ENCODE results near the gene WDR91.

WDR91 gene

GRCh38 chr7:135161669-135162068 is 49.7 kb downstream of the WDR91 start:
- no peaks in the 10 kb centered on the region for H3K4me1 ChIP-seq (ENCODE audit: control insufficient read depth, insufficient read depth, low read length)
- H3K4me3 ChIP-seq (ENCODE audit: insufficient read depth, low read depth, low read length): no peak overlapping the region
- H3K36me3 ChIP-seq (ENCODE audit: control insufficient read depth, insufficient read depth, low read length): peaks cover 16% of the 10 kb centered on the region
- no peaks in the 10 kb centered on the region for H3K27me3 ChIP-seq (ENCODE audit: control insufficient read depth, insufficient read depth, low read length, poor library complexity, severe bottlenecking)
- WGBS, 2 experiments: 93 to 95% methylated on average over 6 of the region's 6 CpGs
- H3K9me3 ChIP-seq (ENCODE audit: control insufficient read depth, low read length): no peaks in the 10 kb centered on the region
- no peak overlapping the region for H3K27ac ChIP-seq (ENCODE audit: insufficient read depth, low read depth, low read length, poor library complexity, severe bottlenecking)

GRCh38 chr7:135160858-135161653 is 50.3 kb downstream of the WDR91 start:
- Histone ChIP-seq H3K27me3 (ENCODE audit: control insufficient read depth, insufficient read depth, low read length, poor library complexity, severe bottlenecking) (no peaks in the 10 kb centered on the region), H3K4me1 (ENCODE audit: control insufficient read depth, insufficient read depth, low read length) (no peaks in the 10 kb centered on the region), H3K27ac (ENCODE audit: insufficient read depth, low read depth, low read length, poor library complexity, severe bottlenecking) (no peak overlapping the region), H3K36me3 (ENCODE audit: control insufficient read depth, insufficient read depth, low read length) (peaks cover 10% of the 10 kb centered on the region), H3K9me3 (ENCODE audit: control insufficient read depth, low read length) (no peaks in the 10 kb centered on the region), H3K4me3 (ENCODE audit: insufficient read depth, low read depth, low read length) (no peak overlapping the region)
- 82 to 83% methylated on average over 9 of the region's 9 CpGs for WGBS, 2 experiments

- WGBS, 2 experiments: 92% methylated on average over 4 to 5 of the region's 5 CpGs
- Histone ChIP-seq H3K27me3 (ENCODE audit: control insufficient read depth, insufficient read depth, low read length, poor library complexity, severe bottlenecking) (no peaks in the 10 kb centered on the region), H3K4me3 (ENCODE audit: insufficient read depth, low read depth, low read length) (no peak overlapping the region), H3K9me3 (ENCODE audit: control insufficient read depth, low read length) (no peaks in the 10 kb centered on the region), H3K27ac (ENCODE audit: insufficient read depth, low read depth, low read length, poor library complexity, severe bottlenecking) (no peak overlapping the region), H3K36me3 (ENCODE audit: control insufficient read depth, insufficient read depth, low read length) (peaks cover 10% of the 10 kb centered on the region), H3K4me1 (ENCODE audit: control insufficient read depth, insufficient read depth, low read length) (no peaks in the 10 kb centered on the region)
Measured at GRCh38 chr7:135160098-135160857, 51.0 kb downstream of the WDR91 start.

GRCh38 chr7:135159359-135160085 is 51.8 kb downstream of the WDR91 start:
- WGBS, 2 experiments: 86 to 96% methylated on average over 1 to 2 of the region's 2 CpGs
- Histone ChIP-seq H3K4me3 (ENCODE audit: insufficient read depth, low read depth, low read length) (no peak overlapping the region), H3K27ac (ENCODE audit: insufficient read depth, low read depth, low read length, poor library complexity, severe bottlenecking) (no peak overlapping the region), H3K36me3 (ENCODE audit: control insufficient read depth, insufficient read depth, low read length) (peaks cover 6% of the 10 kb centered on the region), H3K27me3 (ENCODE audit: control insufficient read depth, insufficient read depth, low read length, poor library complexity, severe bottlenecking) (no peaks in the 10 kb centered on the region), H3K9me3 (ENCODE audit: control insufficient read depth, low read length) (no peaks in the 10 kb centered on the region), H3K4me1 (ENCODE audit: control insufficient read depth, insufficient read depth, low read length) (no peaks in the 10 kb centered on the region)

GRCh38 chr7:135158874-135159273 is 52.5 kb downstream of the WDR91 start:
- no peaks in the 10 kb centered on the region for H3K4me1 ChIP-seq (ENCODE audit: control insufficient read depth, insufficient read depth, low read length)
- H3K27me3 ChIP-seq (ENCODE audit: control insufficient read depth, insufficient read depth, low read length, poor library complexity, severe bottlenecking): no peaks in the 10 kb centered on the region
- no peak overlapping the region for H3K27ac ChIP-seq (ENCODE audit: insufficient read depth, low read depth, low read length, poor library complexity, severe bottlenecking)
- 89 to 92% methylated on average over 6 of the region's 6 CpGs for WGBS, 2 experiments
- H3K9me3 ChIP-seq (ENCODE audit: control insufficient read depth, low read length): no peaks in the 10 kb centered on the region
- no peak overlapping the region for H3K4me3 ChIP-seq (ENCODE audit: insufficient read depth, low read depth, low read length)
- no peaks in the 10 kb centered on the region for H3K36me3 ChIP-seq (ENCODE audit: control insufficient read depth, insufficient read depth, low read length)

GRCh38 chr7:135158141-135158655 is 53.1 kb downstream of the WDR91 start:
- no peaks in the 10 kb centered on the region for H3K27me3 ChIP-seq (ENCODE audit: control insufficient read depth, insufficient read depth, low read length, poor library complexity, severe bottlenecking)
- 95 to 100% methylated on average over 1 of the region's 1 CpG for WGBS, 2 experiments

GRCh38 chr7:135156290-135156689 is 55.0 kb downstream of the WDR91 start:
- Histone ChIP-seq H3K4me1 (ENCODE audit: control insufficient read depth, insufficient read depth, low read length) (no peaks in the 10 kb centered on the region), H3K9me3 (ENCODE audit: control insufficient read depth, low read length) (no peaks in the 10 kb centered on the region), H3K36me3 (ENCODE audit: control insufficient read depth, insufficient read depth, low read length) (no peaks in the 10 kb centered on the region), H3K27ac (ENCODE audit: insufficient read depth, low read depth, low read length, poor library complexity, severe bottlenecking) (no peak overlapping the region), H3K27me3 (ENCODE audit: control insufficient read depth, insufficient read depth, low read length, poor library complexity, severe bottlenecking) (no peaks in the 10 kb centered on the region), H3K4me3 (ENCODE audit: insufficient read depth, low read depth, low read length) (no peak overlapping the region)
- WGBS, 2 experiments: 80 to 82% methylated on average over 1 of the region's 1 CpG

More at GRCh38 chr7:135158141-135158655, 53.1 kb downstream of the WDR91 start:
- no peaks in the 10 kb centered on the region for H3K9me3 ChIP-seq (ENCODE audit: control insufficient read depth, low read length)
- H3K36me3 ChIP-seq (ENCODE audit: control insufficient read depth, insufficient read depth, low read length): no peaks in the 10 kb centered on the region
- H3K4me3 ChIP-seq (ENCODE audit: insufficient read depth, low read depth, low read length): no peak overlapping the region
- no peak overlapping the region for H3K27ac ChIP-seq (ENCODE audit: insufficient read depth, low read depth, low read length, poor library complexity, severe bottlenecking)
- H3K4me1 ChIP-seq (ENCODE audit: control insufficient read depth, insufficient read depth, low read length): no peaks in the 10 kb centered on the region

GRCh38 chr7:135154734-135155133 is 56.6 kb downstream of the WDR91 start:
- WGBS, 2 experiments: no CpG with 5 or more reads among the region's 1 CpG
- no peak overlapping the region for H3K27ac ChIP-seq (ENCODE audit: insufficient read depth, low read depth, low read length, poor library complexity, severe bottlenecking)
- H3K36me3 ChIP-seq (ENCODE audit: control insufficient read depth, insufficient read depth, low read length): no peaks in the 10 kb centered on the region
- H3K4me1 ChIP-seq (ENCODE audit: control insufficient read depth, insufficient read depth, low read length): no peaks in the 10 kb centered on the region
- H3K9me3 ChIP-seq (ENCODE audit: control insufficient read depth, low read length): no peaks in the 10 kb centered on the region
- no peaks in the 10 kb centered on the region for H3K27me3 ChIP-seq (ENCODE audit: control insufficient read depth, insufficient read depth, low read length, poor library complexity, severe bottlenecking)
- no peak overlapping the region for H3K4me3 ChIP-seq (ENCODE audit: insufficient read depth, low read depth, low read length)

GRCh38 chr7:135152442-135152841 is 58.9 kb downstream of the WDR91 start:
- no peaks in the 10 kb centered on the region for H3K4me1 ChIP-seq (ENCODE audit: control insufficient read depth, insufficient read depth, low read length)
- no peak overlapping the region for H3K27ac ChIP-seq (ENCODE audit: insufficient read depth, low read depth, low read length, poor library complexity, severe bottlenecking)
- no peaks in the 10 kb centered on the region for H3K9me3 ChIP-seq (ENCODE audit: control insufficient read depth, low read length)
- H3K4me3 ChIP-seq (ENCODE audit: insufficient read depth, low read depth, low read length): no peak overlapping the region
- 100% methylated on average over 1 of the region's 1 CpG for WGBS, 2 experiments
- H3K27me3 ChIP-seq (ENCODE audit: control insufficient read depth, insufficient read depth, low read length, poor library complexity, severe bottlenecking): no peaks in the 10 kb centered on the region
- no peaks in the 10 kb centered on the region for H3K36me3 ChIP-seq (ENCODE audit: control insufficient read depth, insufficient read depth, low read length)

GRCh38 chr7:135151533-135151932 is 59.8 kb downstream of the WDR91 start:
- no peaks in the 10 kb centered on the region for H3K9me3 ChIP-seq (ENCODE audit: control insufficient read depth, low read length)
- no peaks in the 10 kb centered on the region for H3K4me1 ChIP-seq (ENCODE audit: control insufficient read depth, insufficient read depth, low read length)
- H3K27ac ChIP-seq (ENCODE audit: insufficient read depth, low read depth, low read length, poor library complexity, severe bottlenecking): no peak overlapping the region
- no peaks in the 10 kb centered on the region for H3K36me3 ChIP-seq (ENCODE audit: control insufficient read depth, insufficient read depth, low read length)
- no peak overlapping the region for H3K4me3 ChIP-seq (ENCODE audit: insufficient read depth, low read depth, low read length)
- 75 to 80% methylated on average over 6 of the region's 6 CpGs for WGBS, 2 experiments
- no peaks in the 10 kb centered on the region for H3K27me3 ChIP-seq (ENCODE audit: control insufficient read depth, insufficient read depth, low read length, poor library complexity, severe bottlenecking)
